H9 (cell line): ENCODE results near the gene SNTN. TPM values are rescaled to one million over a fixed set of nuclear protein-coding genes. Genes with fewer than 3 reads are reported as not detected.

Experiments
- DNase-seq: peaks from one replicate; pipeline ENCODE4 v3.0.0-alpha.2; 2017
- H2AFZ ChIP-seq: one replicate; pipeline ENCODE4 v1.6.1; 2013; ENCODE audit warnings: mild to moderate bottlenecking, low read length, control low read depth, moderate library complexity
- H2AK5ac ChIP-seq: 2 replicates; pipeline ENCODE4 v1.6.1; 2013; ENCODE audit warnings: low read length, control low read depth, mixed read lengths; ENCODE audit not compliant: insufficient read length
- H2BK120ac ChIP-seq: one replicate; pipeline ENCODE4 v1.6.1; 2013; ENCODE audit warnings: low read depth, mild to moderate bottlenecking, low read length, control low read depth, inconsistent platforms; ENCODE audit not compliant: poor library complexity, severe bottlenecking
- H2BK12ac ChIP-seq: 2 replicates; pipeline ENCODE4 v1.6.1; 2013; ENCODE audit warnings: low read length, control low read depth, mixed read lengths, low read depth; ENCODE audit not compliant: insufficient read length
- H2BK15ac ChIP-seq: 2 replicates; pipeline ENCODE4 v1.6.1; 2013; ENCODE audit warnings: low read depth, low read length, control low read depth
- H2BK20ac ChIP-seq: one replicate; pipeline ENCODE4 v1.6.1; 2013; ENCODE audit warnings: low read depth, mild to moderate bottlenecking, low read length, control low read depth, inconsistent platforms; ENCODE audit not compliant: poor library complexity, severe bottlenecking
- H2BK5ac ChIP-seq: 2 replicates; pipeline ENCODE4 v1.6.1; 2013; ENCODE audit warnings: low read length, control low read depth, mixed read lengths; ENCODE audit not compliant: insufficient read length
- H3K14ac ChIP-seq: 2 replicates; pipeline ENCODE4 v1.6.1; 2013; ENCODE audit warnings: low read length, control low read depth; ENCODE audit not compliant: insufficient read depth
- H3K18ac ChIP-seq: 2 replicates; pipeline ENCODE4 v1.6.1; 2013; ENCODE audit warnings: low read depth, mild to moderate bottlenecking, mixed read lengths, low read length, control low read depth; ENCODE audit not compliant: insufficient read length
- H3K23ac ChIP-seq: 2 replicates; pipeline ENCODE4 v1.6.1; 2013; ENCODE audit warnings: low read length, control low read depth, mixed read lengths, low read depth; ENCODE audit not compliant: insufficient read length
- H3K23me2 ChIP-seq: 2 replicates; pipeline ENCODE4 v1.6.1; 2013; ENCODE audit warnings: low read depth, mild to moderate bottlenecking, mixed read lengths, low read length, control low read depth; ENCODE audit not compliant: insufficient read length, poor library complexity, severe bottlenecking
- H3K27ac ChIP-seq: 2 replicates; pipeline ENCODE4 v1.5.1; 2013; ENCODE audit warnings: low read length, control low read depth, mixed read lengths, low read depth; ENCODE audit not compliant: insufficient read length
- H3K27me3 ChIP-seq: 2 replicates; pipeline ENCODE4 v1.6.1; 2013; ENCODE audit warnings: low read length, control low read depth, inconsistent platforms; ENCODE audit not compliant: insufficient read depth
- H3K4ac ChIP-seq: 2 replicates; pipeline ENCODE4 v1.6.1; 2013; ENCODE audit warnings: low read depth, mild to moderate bottlenecking, control low read depth, inconsistent platforms, low read length, moderate library complexity
- H3K4me1 ChIP-seq: 2 replicates; pipeline ENCODE4 v1.6.1; 2013; ENCODE audit warnings: low read length, control low read depth, inconsistent platforms; ENCODE audit not compliant: insufficient read depth
- H3K4me2 ChIP-seq: 2 replicates; pipeline ENCODE4 v1.6.1; 2013; ENCODE audit warnings: low read length, control low read depth, mixed read lengths; ENCODE audit not compliant: insufficient read length, insufficient read depth
- H3K56ac ChIP-seq: 2 replicates; pipeline ENCODE4 v1.6.1; 2013; ENCODE audit warnings: low read depth, mild to moderate bottlenecking, mixed read lengths, low read length, control low read depth; ENCODE audit not compliant: insufficient read length
- H3K79me1 ChIP-seq: 2 replicates; pipeline ENCODE4 v1.6.1; 2013; ENCODE audit warnings: low read depth, mild to moderate bottlenecking, moderate library complexity, low read length, control low read depth, inconsistent platforms; ENCODE audit not compliant: insufficient read depth, poor library complexity, severe bottlenecking
- H3K79me2 ChIP-seq: 2 replicates; pipeline ENCODE4 v1.6.1; 2013; ENCODE audit warnings: low read length, control low read depth, inconsistent platforms; ENCODE audit not compliant: insufficient read depth
- H3K9ac ChIP-seq: 2 replicates; pipeline ENCODE4 v1.6.1; 2013; ENCODE audit warnings: low read length, control low read depth, mixed read lengths; ENCODE audit not compliant: insufficient read length; ENCODE audit errors: extremely low read depth
- H3K9me3 ChIP-seq: one replicate; pipeline ENCODE4 v1.6.1; 2013; ENCODE audit warnings: low read depth, low read length, inconsistent platforms; ENCODE audit not compliant: control insufficient read depth
- H3T11ph ChIP-seq: one replicate; pipeline ENCODE4 v1.6.1; 2013; ENCODE audit warnings: mild to moderate bottlenecking, low read length, control low read depth, inconsistent platforms
- H4K20me1 ChIP-seq: one replicate; pipeline ENCODE4 v1.6.1; 2013; ENCODE audit not compliant: control insufficient read depth, insufficient read length, insufficient read depth
- H4K5ac ChIP-seq: 2 replicates; pipeline ENCODE4 v1.6.1; 2013; ENCODE audit warnings: low read depth, mild to moderate bottlenecking, mixed read lengths, low read length, control low read depth; ENCODE audit not compliant: insufficient read length
- H4K8ac ChIP-seq: replicated peaks from 2 replicates; pipeline ENCODE4 v1.6.1; 2013; ENCODE audit warnings: low read length, control low read depth, mixed read lengths, low read depth; ENCODE audit not compliant: insufficient read length
- H4K91ac ChIP-seq: 2 replicates; pipeline ENCODE4 v1.6.1; 2013; ENCODE audit warnings: low read depth, mild to moderate bottlenecking, moderate library complexity, mixed read lengths, low read length, control low read depth; ENCODE audit not compliant: insufficient read length
- H3K27ac Mint-ChIP-seq, 3 experiments: 2 replicates in 2 of 3; 3 replicates in 1 of 3; pipeline ENCODE4 v1.8.0; 2020 to 2021; ENCODE audit warnings: mixed read lengths in 3 of 3, mild to moderate bottlenecking in 1 of 3, moderate library complexity in 1 of 3
- H3K27me3 Mint-ChIP-seq: 2 replicates; pipeline ENCODE4 v1.8.0; 2021; ENCODE audit warnings: low read depth, mild to moderate bottlenecking, moderate library complexity, mixed read lengths
- H3K36me3 Mint-ChIP-seq, 3 experiments: 2 replicates in 2 of 3; 3 replicates in 1 of 3; pipeline ENCODE4 v1.8.0; 2020 to 2021; ENCODE audit warnings: low read depth in 3 of 3, mixed read lengths in 3 of 3; ENCODE audit not compliant: insufficient read depth in 1 of 3
- H3K4me1 Mint-ChIP-seq, 2 experiments: 2 replicates each; pipeline ENCODE4 v1.8.0; 2020; ENCODE audit warnings: mixed read lengths in 2 of 2
- H3K4me3 Mint-ChIP-seq, 2 experiments: 2 replicates in 1 of 2; 3 replicates in 1 of 2; pipeline ENCODE4 v1.8.0; 2020 to 2021; ENCODE audit warnings: mild to moderate bottlenecking in 2 of 2, mixed read lengths in 2 of 2, moderate library complexity in 1 of 2
- H3K9me3 Mint-ChIP-seq, 2 experiments: 2 replicates in 1 of 2; 3 replicates in 1 of 2; pipeline ENCODE4 v1.8.0; 2020; ENCODE audit warnings: mild to moderate bottlenecking in 2 of 2, mixed read lengths in 2 of 2, moderate library complexity in 1 of 2
- WGBS: extraction: QIAGEN DNeasy Blood & Tissue Kit; methylation state at CpG from one replicate; pipeline ENCODE4 v1.1.7; 2013; ENCODE audit warnings: missing lambda C conversion rate, low lambda C conversion rate, mixed read lengths; ENCODE audit not compliant: insufficient read length; ENCODE audit errors: extremely low coverage; 5-methylcytosine and 5-hydroxymethylcytosine counted together
- total RNA-seq: library from RNA; stranded (reverse); gene quantifications from 2 replicates; pipeline ENCODE4 v1.2.1, GENCODE V29; 2021
- TF ChIP-seq, protein P1 (sequence below): fragments of 200-600 bp; sonication (generic); conservative IDR thresholded peaks from 3 replicates; pipeline ENCODE4 v1.8.0; 2021; ENCODE audit warnings: antibody characterized with exemption, mild to moderate bottlenecking

Gene SNTN
- total RNA-seq, 1 experiment from 2014 or later = not detected

DNA sequence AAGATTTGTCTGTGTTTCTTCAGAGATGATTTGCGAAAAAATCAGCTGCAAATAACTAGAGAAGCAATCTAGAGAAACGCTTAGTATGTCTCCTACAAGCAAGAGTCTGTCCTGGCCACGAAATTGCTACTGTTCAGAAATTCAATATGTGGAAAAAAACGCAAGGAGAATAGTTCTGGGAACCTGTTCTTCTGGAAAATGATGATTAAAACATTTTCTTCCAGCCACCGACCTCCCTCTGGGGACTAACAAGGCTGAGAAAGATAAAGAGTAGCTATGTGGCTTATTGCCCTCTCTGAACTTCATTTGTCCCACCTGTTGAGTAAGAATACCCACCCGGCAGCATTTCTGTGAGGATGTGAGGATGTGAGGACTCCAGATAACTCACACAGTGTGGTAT lies 31.6 kb downstream of the SNTN start:
- Histone ChIP-seq H2BK20ac (no peak overlapping the region), H2AK5ac (no peak overlapping the region), H3K56ac (no peak overlapping the region), H3K27ac (no peak overlapping the region), H2BK12ac (no peak overlapping the region), H3K14ac (no peak overlapping the region), H3K23me2 (no peaks in the 10 kb centered on the region), H4K91ac (no peak overlapping the region), H3K4me1 (no peaks in the 10 kb centered on the region), H3K4me2 (no peak overlapping the region), H4K20me1 (no peaks in the 10 kb centered on the region), H2BK5ac (no peak overlapping the region), H3K4ac (no peak overlapping the region), H4K5ac (no peak overlapping the region), H2BK120ac (no peak overlapping the region), H2AFZ (no peak overlapping the region), H3K27me3 (no peaks in the 10 kb centered on the region), H3K79me1 (no peaks in the 10 kb centered on the region), H3T11ph (no peak overlapping the region), H3K9me3 (no peaks in the 10 kb centered on the region), H4K8ac (no peak overlapping the region), H3K79me2 (no peaks in the 10 kb centered on the region), H3K23ac (no peak overlapping the region), H3K18ac (no peak overlapping the region), H3K9ac (no peak overlapping the region), H2BK15ac (no peak overlapping the region)
- H3K27ac Mint-ChIP-seq = no peak overlapping the region
- TF ChIP-seq, protein P1, sequence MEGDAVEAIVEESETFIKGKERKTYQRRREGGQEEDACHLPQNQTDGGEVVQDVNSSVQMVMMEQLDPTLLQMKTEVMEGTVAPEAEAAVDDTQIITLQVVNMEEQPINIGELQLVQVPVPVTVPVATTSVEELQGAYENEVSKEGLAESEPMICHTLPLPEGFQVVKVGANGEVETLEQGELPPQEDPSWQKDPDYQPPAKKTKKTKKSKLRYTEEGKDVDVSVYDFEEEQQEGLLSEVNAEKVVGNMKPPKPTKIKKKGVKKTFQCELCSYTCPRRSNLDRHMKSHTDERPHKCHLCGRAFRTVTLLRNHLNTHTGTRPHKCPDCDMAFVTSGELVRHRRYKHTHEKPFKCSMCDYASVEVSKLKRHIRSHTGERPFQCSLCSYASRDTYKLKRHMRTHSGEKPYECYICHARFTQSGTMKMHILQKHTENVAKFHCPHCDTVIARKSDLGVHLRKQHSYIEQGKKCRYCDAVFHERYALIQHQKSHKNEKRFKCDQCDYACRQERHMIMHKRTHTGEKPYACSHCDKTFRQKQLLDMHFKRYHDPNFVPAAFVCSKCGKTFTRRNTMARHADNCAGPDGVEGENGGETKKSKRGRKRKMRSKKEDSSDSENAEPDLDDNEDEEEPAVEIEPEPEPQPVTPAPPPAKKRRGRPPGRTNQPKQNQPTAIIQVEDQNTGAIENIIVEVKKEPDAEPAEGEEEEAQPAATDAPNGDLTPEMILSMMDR = no peak
- H3K27me3 Mint-ChIP-seq = no peaks in the 10 kb centered on the region
- no peaks in the 10 kb centered on the region for H3K36me3 Mint-ChIP-seq
- H3K9me3 Mint-ChIP-seq = no peaks in the 10 kb centered on the region
- H3K4me1 Mint-ChIP-seq = no peaks in the 10 kb centered on the region
- DNase-seq = no peak
- no CpG with 5 or more reads among the region's 6 CpGs for WGBS
- no peak overlapping the region for H3K4me3 Mint-ChIP-seq
